NCI-H345 (cell line): ENCODE results near the gene DISP3.

ENCODE experiments used
- DNase-seq: peaks from one replicate; lab custom pipeline; 2025; lab: John Stamatoyannopoulos, UW

The DISP3 gene

GRCh38 chr1:11461531-11462137 lies 17.3 kb upstream of the DISP3 start:
- no peak for DNase-seq

DNA sequence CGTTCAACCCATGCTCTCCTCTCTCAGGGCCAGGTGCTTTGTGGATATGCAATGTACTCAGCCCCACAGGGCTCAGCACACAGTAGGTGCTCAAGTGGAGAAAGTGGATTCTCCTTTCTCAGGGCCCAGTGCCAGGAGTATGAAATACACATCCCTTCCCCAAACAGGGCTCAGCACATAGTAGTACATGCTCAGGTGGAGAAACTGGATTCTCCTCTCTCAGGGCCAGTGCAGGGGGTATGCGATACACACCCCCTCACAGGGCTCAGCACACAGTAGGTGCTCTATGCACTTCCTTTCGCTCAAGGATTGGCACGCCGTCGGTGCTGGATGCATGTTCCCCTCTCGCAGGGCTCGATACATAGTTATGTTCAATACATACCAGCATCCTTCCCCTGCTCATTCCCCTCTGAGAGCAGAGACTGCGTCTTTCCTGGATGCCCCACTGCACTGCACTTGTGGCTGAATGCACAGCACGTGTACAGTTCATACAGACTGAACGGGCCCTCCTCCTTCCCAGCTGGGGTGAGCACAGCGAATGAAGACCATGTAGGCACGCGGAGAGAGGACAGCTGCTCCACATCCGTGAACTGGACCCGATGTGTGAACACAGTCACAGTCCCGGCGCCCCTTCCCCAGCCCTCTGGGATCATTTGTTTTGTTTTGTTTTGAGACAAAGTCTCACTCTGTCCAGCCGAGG lies 16.6 kb upstream of the DISP3 start:
- DNase-seq, result no peak

GRCh38 chr1:11463177-11463576 lies 15.8 kb upstream of the DISP3 start:
- DNase-seq, result no peak

GRCh38 chr1:11465307-11465706 lies 13.6 kb upstream of the DISP3 start:
- no peak for DNase-seq

DNA sequence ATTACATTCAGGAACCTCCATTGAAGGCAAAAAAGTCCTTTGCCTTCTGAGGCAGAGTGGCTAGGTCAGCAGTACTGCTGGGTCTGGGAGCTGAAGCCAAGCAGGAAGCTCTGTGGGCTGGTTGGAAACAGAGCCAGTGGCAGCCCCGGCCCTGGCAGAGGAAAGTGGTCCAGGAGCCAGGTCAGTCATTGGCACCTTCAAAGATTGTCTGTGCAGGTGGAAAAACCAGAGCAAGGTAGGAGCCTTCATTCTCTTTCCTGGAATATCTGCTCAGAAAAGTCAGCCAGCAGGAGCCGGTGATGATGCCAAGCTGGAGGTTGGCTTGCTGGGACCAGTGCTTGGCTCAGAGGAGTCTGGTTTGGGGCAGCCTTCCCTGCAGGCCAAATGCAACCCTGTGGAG lies 12.5 kb upstream of the DISP3 start:
- DNase-seq, result no peak

DNA sequence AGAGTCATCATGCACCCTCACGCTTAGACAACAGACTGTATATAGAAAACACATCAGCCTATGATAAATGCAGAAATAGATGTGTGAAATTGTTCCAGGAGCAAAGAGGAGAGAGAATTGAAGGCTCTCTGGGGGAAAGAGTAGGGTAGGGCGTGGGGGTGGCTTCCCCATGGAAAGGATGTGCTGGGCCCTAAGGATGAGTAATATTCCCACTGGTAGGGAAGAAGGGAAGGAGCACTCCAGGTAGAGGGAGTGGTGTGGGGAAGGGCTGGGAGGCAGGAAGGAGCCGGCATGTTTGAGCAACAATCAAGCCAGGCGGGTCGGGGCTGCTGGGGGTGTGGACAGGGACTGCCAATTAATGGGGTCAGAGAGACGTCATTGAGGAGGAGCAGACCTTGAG lies 10.1 kb upstream of the DISP3 start:
- no peak for DNase-seq

GRCh38 chr1:11470912-11471311 lies 8.0 kb upstream of the DISP3 start:
- no peak for DNase-seq

DNA sequence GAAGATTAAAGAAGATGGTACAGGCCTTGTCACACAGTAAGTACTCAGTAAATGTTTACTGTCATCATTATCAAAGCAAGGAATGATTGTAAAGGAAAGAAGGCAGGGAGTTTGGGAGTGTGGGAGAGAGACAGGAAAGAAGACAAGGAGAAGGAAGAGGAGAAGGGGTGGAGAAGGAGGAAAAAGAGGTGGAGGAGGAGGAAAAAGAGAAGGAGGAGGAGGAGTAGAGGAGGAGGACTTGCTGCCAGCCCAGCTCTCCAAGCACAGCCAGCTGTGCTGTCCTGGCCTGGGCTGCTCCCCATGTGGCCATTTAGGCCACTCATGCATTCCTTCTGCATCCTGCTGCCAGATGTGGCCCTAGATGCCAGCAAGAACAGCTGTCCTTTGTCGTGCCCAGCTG lies 7.5 kb upstream of the DISP3 start:
- DNase-seq, result no peak

DNA sequence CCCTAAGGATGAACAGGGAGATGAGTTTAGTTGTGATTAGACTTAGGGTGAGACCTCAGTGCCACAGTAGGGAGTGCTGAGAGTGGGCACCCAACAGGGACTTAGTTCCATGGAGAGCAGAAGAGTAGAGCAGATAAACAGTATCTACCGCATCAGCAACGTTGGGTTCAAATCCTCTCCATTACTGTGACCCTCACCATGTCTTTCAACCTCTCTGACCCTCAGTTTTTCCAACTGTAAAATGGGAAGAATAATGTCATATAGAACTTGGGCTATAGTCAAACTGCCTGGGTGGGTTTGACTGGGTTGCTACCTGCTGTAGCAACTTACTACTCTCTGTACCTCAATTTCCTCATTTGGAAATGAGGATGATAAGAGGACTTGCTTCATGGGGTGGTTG lies 6.7 kb upstream of the DISP3 start:
- DNase-seq, result no peak

DNA sequence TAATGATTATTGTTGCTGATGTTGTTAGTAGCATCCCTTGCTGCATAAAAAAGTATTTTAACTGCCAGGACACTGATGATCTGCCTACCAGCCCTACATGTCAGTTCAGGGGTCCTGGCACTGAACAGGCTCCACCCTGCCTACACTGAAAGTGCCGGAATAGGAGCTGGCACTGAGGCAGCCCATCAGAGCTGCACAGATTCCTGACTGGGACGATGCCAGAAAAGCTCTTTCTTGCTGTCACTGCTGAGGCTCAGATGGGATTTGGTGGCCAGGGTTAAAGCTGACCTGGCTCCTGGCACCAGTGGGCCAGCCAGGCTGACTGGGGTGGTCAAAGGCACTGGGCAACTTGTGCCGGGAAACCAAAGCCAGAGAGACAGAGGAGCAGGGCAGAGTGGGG lies 6.2 kb upstream of the DISP3 start:
- no peak for DNase-seq

GRCh38 chr1:11473491-11474034 lies 5.4 kb upstream of the DISP3 start:
- no peak for DNase-seq

DNA sequence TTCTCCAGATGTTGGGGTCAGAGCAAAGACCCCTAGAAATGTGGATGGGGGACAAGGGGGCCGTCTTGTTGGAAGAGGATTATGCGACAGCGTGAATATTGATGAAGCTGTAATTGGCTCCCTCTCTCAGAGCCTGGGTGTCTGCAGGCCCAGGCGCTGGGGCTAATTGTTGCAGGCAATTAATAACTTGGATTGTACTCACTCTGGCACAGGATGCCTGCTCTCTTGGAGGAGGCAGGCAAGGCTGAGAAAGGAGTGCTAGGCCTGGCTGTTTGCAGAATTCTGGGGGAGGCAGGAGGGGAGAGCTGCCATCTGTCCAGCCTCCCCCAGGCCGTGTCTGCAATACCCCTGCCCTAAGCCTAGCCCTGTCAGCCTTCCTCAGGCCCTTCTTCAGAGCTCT lies 4.1 kb upstream of the DISP3 start:
- DNase-seq, result no peak

DNA sequence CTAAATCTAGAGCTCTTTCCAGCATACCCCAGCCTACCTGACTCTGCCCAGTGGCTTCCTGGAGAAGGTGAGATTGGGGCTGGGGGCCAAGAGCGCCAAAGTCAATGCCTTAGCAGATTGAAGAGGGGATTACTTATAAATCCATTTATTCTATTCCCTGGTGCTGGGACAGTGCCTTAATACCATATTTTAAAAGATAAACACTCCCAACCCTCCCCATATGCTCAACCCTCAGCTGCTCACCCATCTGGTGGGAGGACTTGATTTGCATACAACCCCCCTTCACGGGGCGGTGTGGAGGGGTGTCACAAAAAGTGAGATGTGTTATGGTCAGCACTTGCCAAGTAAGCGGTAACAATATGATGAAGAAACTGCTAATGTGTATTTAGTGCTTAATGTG lies 3.2 kb upstream of the DISP3 start:
- no peak for DNase-seq

DNA sequence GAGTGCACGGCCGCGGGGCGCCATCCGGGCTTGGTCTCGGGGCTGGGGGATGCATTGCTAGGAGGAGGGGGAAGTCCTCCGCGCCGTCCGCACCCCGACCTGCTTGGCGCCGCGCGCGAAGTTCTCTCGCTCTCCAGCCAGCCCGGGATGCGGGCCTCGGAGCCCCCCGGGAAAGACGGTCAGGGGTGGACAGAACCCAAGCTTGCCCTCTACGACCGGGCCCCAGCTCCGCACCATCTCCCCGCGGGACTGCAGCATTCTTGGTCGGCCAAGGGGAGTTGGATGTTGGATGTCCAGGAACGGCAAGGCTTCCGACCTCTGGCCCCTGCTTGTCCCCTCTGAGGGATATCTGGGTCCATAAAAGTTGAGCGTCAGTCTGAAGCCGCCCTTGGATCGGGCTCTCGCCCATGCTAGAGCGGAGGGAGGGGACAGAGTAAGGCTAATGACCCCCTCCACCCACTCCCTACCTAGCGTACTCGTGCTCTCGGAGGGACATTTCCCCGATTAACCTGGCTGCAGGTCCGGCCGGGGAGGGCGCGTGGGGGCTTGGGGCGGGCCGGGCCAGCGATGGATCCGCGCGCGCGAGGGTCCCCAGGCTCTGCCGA lies 522 bp downstream of the DISP3 start:
- peak; percentile 30 for DNase-seq

- no peak for DNase-seq
Observed at GRCh38 chr1:11481019-11481418, 2.1 kb downstream of the DISP3 start.

GRCh38 chr1:11482198-11482597 lies 3.2 kb downstream of the DISP3 start:
- DNase-seq, result no peak

GRCh38 chr1:11482701-11483479 lies 3.9 kb downstream of the DISP3 start:
- no peak for DNase-seq

DNA sequence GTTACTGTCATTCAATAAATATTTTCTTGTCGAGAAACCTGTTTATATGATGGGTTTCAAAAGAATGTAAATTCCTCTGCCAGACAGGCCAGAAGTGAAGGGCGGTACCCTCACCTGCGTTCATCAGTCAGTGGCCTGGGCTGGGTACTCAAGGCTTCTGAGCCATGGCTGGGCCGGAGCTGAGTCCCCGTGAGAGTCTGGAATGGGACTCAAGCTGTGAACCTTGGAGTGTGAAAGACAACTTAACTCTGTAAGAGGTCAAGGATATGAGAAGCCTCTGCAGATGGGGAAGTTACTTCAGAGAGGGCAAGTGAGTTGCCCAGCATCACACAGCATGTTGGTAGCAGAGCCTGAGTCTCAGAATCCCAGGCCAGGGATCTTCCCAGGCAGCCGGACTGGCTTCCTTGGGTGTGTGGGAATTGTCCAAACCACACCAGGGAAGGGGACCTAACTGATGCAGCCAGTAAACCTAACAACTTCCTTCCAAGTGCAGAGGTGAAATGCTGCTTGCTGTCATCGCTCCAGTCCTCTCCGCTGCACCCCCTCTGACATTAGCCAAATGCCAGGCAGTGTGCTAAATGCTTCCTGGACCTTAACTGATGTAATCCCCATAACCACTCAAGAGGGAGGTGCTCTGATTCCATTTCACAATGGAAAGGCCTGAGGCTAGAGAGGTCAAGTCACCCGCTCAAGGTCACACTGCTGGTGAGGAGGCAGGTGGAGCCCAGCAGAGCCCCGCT lies 4.8 kb downstream of the DISP3 start:
- no peak for DNase-seq

DNA sequence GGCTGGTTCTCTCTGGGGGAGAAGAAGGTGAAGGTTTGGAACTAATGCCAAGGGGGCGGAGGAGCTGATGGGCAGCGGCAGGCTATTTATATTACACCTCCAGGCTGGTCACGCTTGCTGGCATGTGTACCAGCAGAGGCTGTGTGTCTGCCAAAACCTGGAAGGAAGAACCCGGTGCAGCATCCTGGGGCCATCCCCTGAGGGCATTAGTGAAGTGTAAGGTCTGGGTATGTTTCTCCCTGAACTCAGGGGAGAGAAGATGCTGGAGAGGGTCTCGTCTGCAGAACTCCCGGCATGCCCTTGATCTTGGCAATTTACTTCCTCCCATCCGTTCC lies 5.3 kb downstream of the DISP3 start:
- DNase-seq, result peak; percentile 50

- DNase-seq, result peak; percentile 24
Observed at GRCh38 chr1:11485191-11485590, 6.2 kb downstream of the DISP3 start.

GRCh38 chr1:11486231-11487009 lies 7.5 kb downstream of the DISP3 start:
- DNase-seq, result no peak
